ACC112 (cell line): ENCODE measurements around the gene USP40.

Source experiments
- H2AFZ ChIP-seq: fragments of 200-600 bp; sonication (generic); one replicate; pipeline ENCODE4 v1.6.0; 2017; ENCODE audit warnings: antibody characterized with exemption, low read length; ENCODE audit not compliant: unreplicated experiment
- H3K27ac ChIP-seq: fragments of 200-600 bp; sonication (generic); 2 replicates; pipeline ENCODE4 v1.5.1; 2014; ENCODE audit warnings: low read depth, mild to moderate bottlenecking, antibody characterized with exemption, low read length, moderate library complexity
- H3K27me3 ChIP-seq: fragments of 200-600 bp; sonication (generic); 2 replicates; pipeline ENCODE4 v1.6.1; 2014; ENCODE audit warnings: mild to moderate bottlenecking, antibody characterized with exemption, low read length, moderate library complexity, mixed read lengths; ENCODE audit not compliant: insufficient read depth
- H3K36me3 ChIP-seq: fragments of 200-600 bp; sonication (generic); 2 replicates; pipeline ENCODE4 v1.6.1; 2016; ENCODE audit warnings: mild to moderate bottlenecking, antibody characterized with exemption, low read length, moderate library complexity, mixed read lengths; ENCODE audit not compliant: insufficient read depth
- H3K4me1 ChIP-seq: fragments of 200-600 bp; sonication (generic); one replicate; pipeline ENCODE4 v1.6.1; 2016; ENCODE audit warnings: low read length, mixed read lengths; ENCODE audit not compliant: insufficient read depth, unreplicated experiment, control insufficient read depth
- H3K4me3 ChIP-seq: fragments of 200-600 bp; sonication (generic); 2 replicates; pipeline ENCODE4 v1.5.1; 2014; ENCODE audit warnings: mild to moderate bottlenecking, low read depth, low read length
- H3K79me2 ChIP-seq: fragments of 200-600 bp; sonication (generic); one replicate; pipeline ENCODE4 v1.6.0; 2016; ENCODE audit warnings: low read length; ENCODE audit not compliant: control insufficient read depth, unreplicated experiment, insufficient read depth

The USP40 gene

DNA sequence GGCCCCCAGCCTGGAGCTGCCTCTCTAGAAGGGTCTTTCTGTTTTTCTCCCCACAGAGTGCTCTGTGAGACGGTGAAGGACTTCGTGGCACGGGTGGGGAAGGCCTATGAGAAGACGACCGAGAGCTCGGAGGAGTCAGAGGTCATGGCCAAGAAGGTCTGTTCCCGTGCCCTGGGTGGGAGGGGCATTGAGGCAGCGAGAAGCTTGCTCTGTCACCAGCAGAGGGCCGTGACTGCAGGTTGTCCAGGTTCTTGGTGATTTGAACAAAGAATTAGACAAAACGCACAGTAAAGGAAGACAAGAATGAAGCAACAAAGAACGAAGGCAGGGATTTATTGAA is 118.4 kb downstream of the USP40 start:
- Histone ChIP-seq H3K4me1 (peaks cover 3% of the 10 kb centered on the region), H3K4me3 (no peak overlapping the region), H2AFZ (no peak overlapping the region), H3K36me3 (no peaks in the 10 kb centered on the region), H3K79me2 (no peaks in the 10 kb centered on the region), H3K27me3 (no peaks in the 10 kb centered on the region), H3K27ac (no peak overlapping the region)

DNA sequence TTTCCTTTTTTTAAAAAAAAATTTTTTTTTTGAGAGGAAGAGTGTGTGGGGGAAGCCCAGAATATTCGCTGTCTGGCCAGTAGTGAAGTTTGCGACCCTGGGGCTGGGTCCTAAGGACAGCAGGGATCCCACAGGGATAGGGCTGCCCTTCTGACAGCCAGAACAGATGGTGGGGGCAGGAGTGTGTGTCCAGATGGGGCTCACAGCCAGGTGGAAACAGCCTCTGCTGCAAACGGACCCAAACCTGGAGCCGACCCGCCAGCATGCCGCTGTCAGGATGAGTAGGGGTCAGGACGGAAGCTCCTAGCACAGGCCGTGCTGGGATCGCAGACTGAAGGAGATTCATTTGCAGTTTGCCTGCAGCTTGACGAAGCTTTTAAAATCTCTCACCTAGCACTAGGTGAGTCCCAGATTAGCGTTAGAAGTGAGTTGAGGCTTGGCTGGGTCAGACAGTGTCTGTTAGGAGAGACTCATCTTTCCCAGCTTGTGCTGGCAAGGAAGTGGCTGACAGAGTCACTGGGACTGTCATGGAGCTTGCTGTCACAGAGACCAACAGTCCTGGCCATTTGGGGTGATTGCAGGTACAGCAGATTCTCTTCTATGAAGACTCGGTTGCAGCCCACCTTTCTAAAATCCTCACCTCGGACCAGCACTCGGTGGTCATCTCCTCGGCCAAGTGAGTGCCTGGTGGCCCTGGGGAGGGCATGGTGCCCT is 118.9 kb downstream of the USP40 start:
- Histone ChIP-seq H3K79me2 (no peaks in the 10 kb centered on the region), H3K4me1 (peaks cover 3% of the 10 kb centered on the region), H2AFZ (no peak overlapping the region), H3K27me3 (no peaks in the 10 kb centered on the region), H3K4me3 (no peak overlapping the region), H3K27ac (no peak overlapping the region), H3K36me3 (no peaks in the 10 kb centered on the region)

DNA sequence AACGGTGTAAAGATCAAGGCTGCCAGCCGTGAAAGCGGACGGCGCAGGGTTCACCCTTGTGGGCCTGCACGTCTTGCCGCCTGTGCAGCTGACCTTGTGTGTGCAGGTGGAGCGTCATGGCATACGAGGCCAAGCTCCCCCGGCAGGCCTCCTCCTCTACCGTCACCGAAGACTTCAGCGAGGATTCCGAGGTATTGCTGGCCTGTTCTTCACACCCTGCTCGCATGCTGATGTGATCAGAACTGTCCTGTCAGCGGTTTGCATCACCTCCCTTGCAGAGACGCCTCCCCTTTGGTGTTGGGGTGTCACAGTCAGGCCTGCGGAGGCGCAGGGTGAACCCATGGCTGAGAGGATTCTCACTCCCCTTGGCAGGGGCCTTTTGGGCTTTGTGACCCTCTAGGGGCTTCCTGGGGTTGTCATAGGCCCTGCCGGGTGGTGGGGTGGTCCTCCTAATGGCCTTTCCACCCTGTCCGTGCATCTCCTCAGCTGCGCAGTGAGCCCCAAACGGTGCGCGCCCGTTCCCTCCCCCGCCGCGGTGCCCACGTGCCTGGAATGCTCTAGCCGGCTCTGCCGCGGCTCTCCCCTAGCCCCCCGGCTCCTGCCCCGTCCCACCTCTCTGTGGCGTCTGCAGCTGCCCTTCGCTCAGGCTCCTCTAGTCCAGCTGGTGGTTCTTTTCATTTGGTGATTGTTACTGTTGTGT is 119.8 kb downstream of the USP40 start:
- peaks cover 3% of the 10 kb centered on the region for H3K4me1 ChIP-seq
- H2AFZ ChIP-seq = no peak overlapping the region
- no peak overlapping the region for H3K4me3 ChIP-seq
- H3K36me3 ChIP-seq = no peaks in the 10 kb centered on the region
- H3K79me2 ChIP-seq = no peaks in the 10 kb centered on the region
- no peaks in the 10 kb centered on the region for H3K27me3 ChIP-seq
- no peak overlapping the region for H3K27ac ChIP-seq

DNA sequence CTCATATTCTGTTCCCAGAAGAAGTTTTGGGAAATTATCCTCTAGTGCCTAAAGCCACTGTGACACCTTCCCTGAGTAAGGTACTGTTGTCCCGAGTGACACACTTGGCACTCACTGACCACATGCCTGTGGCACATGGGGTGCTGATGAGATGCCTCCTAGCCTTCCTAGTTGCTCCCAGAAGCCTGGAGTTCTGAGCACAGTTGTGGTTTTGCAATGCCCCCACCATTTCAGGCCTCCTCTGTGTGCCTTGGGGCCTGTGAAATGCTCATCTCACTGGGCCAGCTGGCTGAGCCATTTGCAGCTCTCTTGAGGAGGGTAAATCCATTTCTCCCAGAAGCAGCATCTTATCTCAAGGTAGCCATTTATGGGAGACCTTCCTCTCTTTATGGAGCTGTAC is 120.5 kb downstream of the USP40 start:
- Histone ChIP-seq H3K27me3 (no peaks in the 10 kb centered on the region), H2AFZ (no peak overlapping the region), H3K4me1 (peaks cover 3% of the 10 kb centered on the region), H3K79me2 (no peaks in the 10 kb centered on the region), H3K4me3 (no peak overlapping the region), H3K36me3 (no peaks in the 10 kb centered on the region), H3K27ac (no peak overlapping the region)

DNA sequence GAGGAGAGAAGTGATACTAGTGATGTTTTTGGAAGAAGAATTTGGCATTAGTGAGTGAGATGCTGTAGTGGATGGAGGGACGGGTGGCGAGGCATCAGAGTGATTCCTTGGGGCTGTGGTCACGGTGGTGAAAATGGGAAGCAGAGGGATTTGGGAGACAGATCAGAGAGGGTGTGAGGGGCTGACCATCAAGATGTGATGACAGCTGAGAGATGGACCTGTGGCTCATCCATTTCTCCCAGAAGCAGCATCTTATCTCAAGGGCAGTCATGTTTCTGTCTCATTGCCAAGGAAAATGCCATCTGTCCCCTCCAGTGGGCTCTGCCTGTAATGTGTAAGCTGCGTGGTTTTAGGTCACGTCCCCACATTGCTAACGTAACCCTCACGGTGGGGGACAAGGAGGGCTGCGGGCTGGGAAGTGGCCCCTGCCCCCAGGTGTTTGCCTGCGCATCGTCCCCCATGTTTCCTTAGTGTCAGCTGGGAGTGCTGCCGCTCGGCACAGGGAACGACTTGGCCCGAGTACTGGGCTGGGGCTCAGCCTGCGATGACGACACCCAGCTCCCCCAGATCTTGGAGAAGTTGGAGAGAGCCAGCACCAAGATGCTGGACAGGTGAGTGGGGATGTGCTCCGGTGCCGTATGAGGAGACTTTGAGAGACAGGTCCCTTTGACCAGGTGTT is 121.3 kb downstream of the USP40 start:
- H3K4me3 ChIP-seq = no peak overlapping the region
- no peaks in the 10 kb centered on the region for H3K36me3 ChIP-seq
- H3K4me1 ChIP-seq = peaks cover 3% of the 10 kb centered on the region
- H3K79me2 ChIP-seq = no peaks in the 10 kb centered on the region
- no peaks in the 10 kb centered on the region for H3K27me3 ChIP-seq
- H3K27ac ChIP-seq = no peak overlapping the region
- H2AFZ ChIP-seq = no peak overlapping the region

DNA sequence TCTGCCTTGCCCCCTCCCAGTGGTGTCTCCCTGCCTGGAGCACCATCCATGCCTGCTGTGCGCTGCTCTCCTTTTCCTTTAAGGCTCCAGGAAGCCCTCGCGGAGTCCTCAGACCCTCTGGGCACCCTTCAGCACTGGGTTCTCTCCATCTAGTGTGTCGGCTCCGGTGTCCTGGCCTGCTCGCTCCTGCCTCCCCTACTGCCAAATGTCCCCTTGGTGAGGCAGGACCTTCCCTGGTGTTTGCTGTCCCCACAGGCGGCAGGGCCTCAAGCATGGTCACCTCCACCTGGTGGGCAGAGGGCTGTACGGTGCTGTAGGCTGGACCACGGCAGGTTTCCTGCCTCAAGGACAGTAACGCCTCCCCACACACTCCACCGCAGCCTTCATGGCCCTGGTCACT is 122.1 kb downstream of the USP40 start:
- H3K4me3 ChIP-seq = no peak overlapping the region
- H3K4me1 ChIP-seq = peaks cover 3% of the 10 kb centered on the region
- H3K36me3 ChIP-seq = no peaks in the 10 kb centered on the region
- no peak overlapping the region for H3K27ac ChIP-seq
- no peak overlapping the region for H2AFZ ChIP-seq
- H3K79me2 ChIP-seq = no peaks in the 10 kb centered on the region
- no peaks in the 10 kb centered on the region for H3K27me3 ChIP-seq

DNA sequence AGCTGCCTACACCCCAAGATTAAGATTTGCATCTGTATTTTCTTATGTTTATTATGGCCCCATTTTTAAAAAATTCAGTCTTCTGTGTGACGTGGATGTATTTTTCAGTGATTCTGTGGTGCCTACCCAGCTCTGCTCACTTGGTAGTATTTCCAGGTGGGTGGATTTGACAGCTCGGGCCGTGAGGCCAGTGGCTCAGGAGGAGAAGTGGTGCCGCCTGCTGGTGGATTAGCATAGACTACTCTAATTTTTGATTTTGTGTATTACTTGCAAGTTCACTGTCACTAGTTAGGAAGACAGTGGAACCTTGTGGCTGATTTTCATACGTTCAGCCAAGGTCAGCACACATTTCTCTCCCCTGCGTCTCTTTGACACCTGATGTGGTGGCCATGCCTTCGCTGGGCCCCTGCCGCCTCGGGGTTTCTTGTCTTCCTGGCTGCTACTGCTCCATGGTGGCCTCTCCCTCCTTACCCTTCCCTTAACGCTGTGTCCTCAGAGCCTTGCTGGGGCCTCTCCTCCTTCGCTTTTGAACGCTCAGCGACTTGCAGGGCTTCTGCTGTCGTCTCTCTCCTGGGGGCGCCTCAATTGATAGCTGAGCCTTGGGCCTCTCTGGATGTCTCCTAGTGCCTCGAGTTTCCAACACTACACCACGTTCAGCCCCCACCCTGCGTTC is 122.9 kb downstream of the USP40 start:
- Histone ChIP-seq H3K4me3 (no peak overlapping the region), H3K27me3 (no peaks in the 10 kb centered on the region), H2AFZ (no peak overlapping the region), H3K79me2 (no peaks in the 10 kb centered on the region), H3K4me1 (peaks cover 5% of the 10 kb centered on the region), H3K36me3 (no peaks in the 10 kb centered on the region), H3K27ac (no peak overlapping the region)

DNA sequence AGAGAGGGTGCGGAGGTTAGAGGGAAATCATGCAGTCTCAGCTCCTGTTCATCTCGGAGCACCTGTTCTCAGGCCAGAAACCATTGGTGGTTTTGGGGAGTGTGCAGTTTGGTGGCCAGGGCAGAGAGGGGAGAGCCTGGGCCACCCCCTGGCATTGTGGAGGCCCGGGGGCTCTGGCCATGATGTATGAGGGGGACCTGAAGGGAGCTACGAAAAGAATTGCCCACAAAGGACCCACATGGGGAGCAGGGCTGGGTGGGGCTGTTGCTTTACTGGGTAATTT is 124.6 kb downstream of the USP40 start:
- no peaks in the 10 kb centered on the region for H3K27me3 ChIP-seq
- no peak overlapping the region for H3K4me3 ChIP-seq
- no peak overlapping the region for H2AFZ ChIP-seq
- no peaks in the 10 kb centered on the region for H3K36me3 ChIP-seq
- H3K4me1 ChIP-seq = peaks cover 5% of the 10 kb centered on the region
- no peaks in the 10 kb centered on the region for H3K79me2 ChIP-seq
- H3K27ac ChIP-seq = no peak overlapping the region

DNA sequence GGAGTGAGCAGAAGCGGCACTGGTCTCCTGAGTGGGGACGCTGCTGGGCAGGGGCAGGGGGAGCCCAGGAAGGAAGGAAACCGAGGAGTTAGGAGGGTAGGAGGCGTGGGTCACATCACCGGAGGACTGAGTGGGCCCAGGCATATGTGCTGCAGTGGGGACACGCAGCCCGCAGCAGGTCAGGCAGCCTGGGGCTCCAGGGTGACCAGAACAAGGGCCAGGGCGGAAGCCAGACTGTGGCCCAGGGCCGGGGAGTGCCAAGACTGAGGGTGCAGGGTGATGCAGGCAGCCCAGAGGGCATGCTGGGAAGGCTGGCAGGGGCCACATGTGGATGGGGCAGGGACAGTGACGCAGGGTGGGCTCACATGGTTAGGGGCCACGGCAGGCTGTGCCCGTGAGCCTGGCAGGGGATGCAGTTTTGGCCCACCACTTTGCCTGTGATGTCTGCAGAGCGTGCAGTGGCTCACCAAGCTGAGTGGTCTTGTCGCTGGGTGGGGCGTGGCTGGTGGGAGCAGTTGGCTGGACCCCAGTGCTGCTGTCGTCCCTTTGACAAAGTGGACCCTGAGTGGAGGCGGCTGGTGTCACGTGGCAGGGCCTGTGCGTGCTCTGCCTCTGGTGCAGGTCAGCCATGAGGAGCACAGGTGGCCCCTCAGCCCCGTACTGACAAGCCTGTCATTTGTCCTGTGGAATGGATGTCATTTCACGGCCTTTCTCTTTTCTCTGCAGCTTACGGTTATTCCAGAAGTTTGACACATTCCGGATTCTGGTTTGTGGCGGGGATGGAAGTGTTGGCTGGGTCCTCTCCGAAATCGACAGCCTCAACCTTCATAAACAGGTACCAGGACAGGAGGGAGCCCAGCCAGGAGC is 125.2 kb downstream of the USP40 start:
- H3K27me3 ChIP-seq = no peaks in the 10 kb centered on the region
- H3K27ac ChIP-seq = no peak overlapping the region
- H2AFZ ChIP-seq = no peak overlapping the region
- H3K4me1 ChIP-seq = peaks cover 5% of the 10 kb centered on the region
- H3K36me3 ChIP-seq = no peaks in the 10 kb centered on the region
- no peak overlapping the region for H3K4me3 ChIP-seq
- H3K79me2 ChIP-seq = no peaks in the 10 kb centered on the region

DNA sequence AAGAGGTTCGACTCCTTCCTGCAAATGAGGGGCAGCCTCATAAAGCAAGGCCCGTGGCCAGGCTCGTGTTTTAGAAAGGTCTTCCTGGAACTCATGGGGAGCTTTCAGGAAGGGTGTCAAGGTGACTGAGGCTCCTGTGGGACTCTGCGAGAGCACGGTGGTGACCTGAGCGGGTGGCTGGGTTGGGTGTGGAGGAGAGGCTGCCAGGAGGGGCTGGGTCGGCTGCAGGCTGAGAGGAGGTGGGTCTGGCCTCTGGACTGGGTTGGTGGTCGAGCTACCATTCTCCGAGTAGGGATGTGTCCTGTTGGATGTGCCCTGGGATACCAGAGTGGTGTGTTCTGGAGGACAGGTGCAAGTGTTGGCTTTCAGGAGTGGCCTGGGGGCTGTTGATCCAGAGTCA is 125.9 kb downstream of the USP40 start:
- Histone ChIP-seq H2AFZ (no peak overlapping the region), H3K36me3 (no peaks in the 10 kb centered on the region), H3K27me3 (no peaks in the 10 kb centered on the region), H3K4me1 (peaks cover 5% of the 10 kb centered on the region), H3K79me2 (no peaks in the 10 kb centered on the region), H3K4me3 (no peak overlapping the region), H3K27ac (no peak overlapping the region)
